H1 (cell line): ENCODE measurements around the gene RPS29.

ENCODE experiments used
- EP300 ChIP-seq, 2 experiments: IDR thresholded peaks; 1 replicate in 1 of 2; 2 replicates in 1 of 2; pipeline ENCODE4 v1.6.1; 2011 to 2012; ENCODE audit warnings: low read depth in 2 of 2, low read length in 2 of 2, mild to moderate bottlenecking in 2 of 2, borderline replicate concordance in 1 of 2, inconsistent platforms in 1 of 2, moderate library complexity in 1 of 2
- HDAC6 ChIP-seq: IDR thresholded peaks from one replicate; pipeline ENCODE4 v1.7.1; 2012; ENCODE audit warnings: low read depth, mild to moderate bottlenecking, inconsistent platforms, low read length, moderate library complexity
- JUN ChIP-seq: IDR thresholded peaks from 2 replicates; pipeline ENCODE4 v1.6.1; 2011; ENCODE audit warnings: low read depth, mild to moderate bottlenecking, improper control_type of control experiment, low read length
- JUND ChIP-seq: IDR thresholded peaks from 2 replicates; pipeline ENCODE4 v1.6.1; 2011; ENCODE audit warnings: mild to moderate bottlenecking, improper control_type of control experiment, low read length
- KDM5A ChIP-seq: fragments of 200-600 bp; IDR thresholded peaks from 2 replicates; pipeline ENCODE4 v1.7.1; 2012; ENCODE audit warnings: mild to moderate bottlenecking, low read length, inconsistent platforms, mixed read lengths
- POLR2A ChIP-seq, 2 experiments: IDR thresholded peaks; 1 replicate in 1 of 2; 2 replicates in 1 of 2; pipeline ENCODE4 v1.6.1; 2011; ENCODE audit warnings: low read depth in 2 of 2, low read length in 2 of 2, mild to moderate bottlenecking in 2 of 2; ENCODE audit errors: control extremely low read depth in 1 of 2
- POLR2AphosphoS5 ChIP-seq: IDR thresholded peaks from 2 replicates; pipeline ENCODE4 v1.6.1; 2011; ENCODE audit warnings: low read depth, low read length
- RNF2 ChIP-seq: fragments of 200-900, 300-1000 bp; sonication (generic); IDR thresholded peaks from 2 replicates; pipeline ENCODE4 v1.7.1; 2016; ENCODE audit warnings: borderline replicate concordance, low read depth, mild to moderate bottlenecking, antibody characterized with exemption, low read length; ENCODE audit not compliant: poor library complexity, severe bottlenecking; ENCODE audit errors: missing control alignments
- SUZ12 ChIP-seq: fragments of 200-600 bp; sonication (generic); IDR thresholded peaks from 2 replicates; pipeline ENCODE4 v1.6.1; 2012; ENCODE audit warnings: mild to moderate bottlenecking, inconsistent platforms, low read length, moderate library complexity, mixed read lengths
- TBP ChIP-seq: IDR thresholded peaks from 2 replicates; pipeline ENCODE4 v1.6.1; 2011; ENCODE audit warnings: low read depth, low read length, improper control_type of control experiment
- YY1 ChIP-seq: IDR thresholded peaks from 2 replicates; pipeline ENCODE4 v1.6.1; 2011; ENCODE audit warnings: low read depth, mild to moderate bottlenecking, low read length
- TF ChIP-seq, protein P1 (sequence below), 3 experiments: IDR thresholded peaks; 1 replicate in 2 of 3; 2 replicates in 1 of 3; pipeline versions ENCODE4 v1.5.1 to v1.6.1; 2011; ENCODE audit warnings: low read length in 3 of 3, mild to moderate bottlenecking in 3 of 3, inconsistent platforms in 2 of 3, low read depth in 1 of 3, moderate library complexity in 1 of 3; ENCODE audit not compliant: insufficient read depth in 1 of 3; ENCODE audit errors: control extremely low read depth in 1 of 3
- TF ChIP-seq, protein P2 (sequence below): IDR thresholded peaks from 2 replicates; pipeline ENCODE4 v1.6.1; 2011; ENCODE audit warnings: low read length, improper control_type of control experiment
- TF ChIP-seq, protein P3 (sequence below): IDR thresholded peaks from 2 replicates; pipeline ENCODE4 v1.6.1; 2012; ENCODE audit warnings: low read length, inconsistent platforms

DNA sequence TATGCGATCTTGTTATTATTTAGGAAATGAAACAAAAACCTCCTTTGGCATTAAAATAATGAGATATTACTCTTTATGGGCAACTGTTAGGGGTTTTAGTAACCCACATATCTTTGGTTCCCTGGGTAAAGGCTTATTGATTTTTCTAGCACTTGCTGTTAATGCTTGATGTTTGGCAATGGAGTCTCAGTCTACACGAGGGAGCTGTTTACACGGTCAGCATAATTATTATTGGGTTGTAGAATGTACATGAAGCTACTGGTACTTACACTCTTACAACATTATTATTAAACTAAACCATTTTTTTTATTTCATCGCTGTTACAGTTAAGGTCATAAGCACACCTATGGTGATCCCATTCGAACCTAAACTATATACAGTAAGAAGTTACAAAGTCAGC lies 12.1 kb downstream of the RPS29 start:
- TF ChIP-seq POLR2AphosphoS5 (no peak), POLR2A (IDR thresholded peaks at IDR 0.05; ENCODE audit: control extremely low read depth in 1 of 2, low read depth in 2 of 2, low read length in 2 of 2) (no peak), SUZ12 (no peak), EP300 (IDR thresholded peaks at IDR 0.05; ENCODE audit: borderline replicate concordance in 1 of 2, low read depth in 2 of 2, low read length in 2 of 2) (no peak), YY1 (no peak), JUND (no peak), RNF2 (no peak), HDAC6 (no peak), KDM5A (no peak), JUN (no peak), TBP (no peak)
- TF ChIP-seq, protein P1, sequence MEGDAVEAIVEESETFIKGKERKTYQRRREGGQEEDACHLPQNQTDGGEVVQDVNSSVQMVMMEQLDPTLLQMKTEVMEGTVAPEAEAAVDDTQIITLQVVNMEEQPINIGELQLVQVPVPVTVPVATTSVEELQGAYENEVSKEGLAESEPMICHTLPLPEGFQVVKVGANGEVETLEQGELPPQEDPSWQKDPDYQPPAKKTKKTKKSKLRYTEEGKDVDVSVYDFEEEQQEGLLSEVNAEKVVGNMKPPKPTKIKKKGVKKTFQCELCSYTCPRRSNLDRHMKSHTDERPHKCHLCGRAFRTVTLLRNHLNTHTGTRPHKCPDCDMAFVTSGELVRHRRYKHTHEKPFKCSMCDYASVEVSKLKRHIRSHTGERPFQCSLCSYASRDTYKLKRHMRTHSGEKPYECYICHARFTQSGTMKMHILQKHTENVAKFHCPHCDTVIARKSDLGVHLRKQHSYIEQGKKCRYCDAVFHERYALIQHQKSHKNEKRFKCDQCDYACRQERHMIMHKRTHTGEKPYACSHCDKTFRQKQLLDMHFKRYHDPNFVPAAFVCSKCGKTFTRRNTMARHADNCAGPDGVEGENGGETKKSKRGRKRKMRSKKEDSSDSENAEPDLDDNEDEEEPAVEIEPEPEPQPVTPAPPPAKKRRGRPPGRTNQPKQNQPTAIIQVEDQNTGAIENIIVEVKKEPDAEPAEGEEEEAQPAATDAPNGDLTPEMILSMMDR (IDR thresholded peaks at IDR 0.05; ENCODE audit: control extremely low read depth in 1 of 3, insufficient read depth in 1 of 3, low read depth in 1 of 3, low read length in 3 of 3): no peak
- TF ChIP-seq, protein P2, sequence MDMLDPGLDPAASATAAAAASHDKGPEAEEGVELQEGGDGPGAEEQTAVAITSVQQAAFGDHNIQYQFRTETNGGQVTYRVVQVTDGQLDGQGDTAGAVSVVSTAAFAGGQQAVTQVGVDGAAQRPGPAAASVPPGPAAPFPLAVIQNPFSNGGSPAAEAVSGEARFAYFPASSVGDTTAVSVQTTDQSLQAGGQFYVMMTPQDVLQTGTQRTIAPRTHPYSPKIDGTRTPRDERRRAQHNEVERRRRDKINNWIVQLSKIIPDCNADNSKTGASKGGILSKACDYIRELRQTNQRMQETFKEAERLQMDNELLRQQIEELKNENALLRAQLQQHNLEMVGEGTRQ: no peak
- TF ChIP-seq, protein P3, sequence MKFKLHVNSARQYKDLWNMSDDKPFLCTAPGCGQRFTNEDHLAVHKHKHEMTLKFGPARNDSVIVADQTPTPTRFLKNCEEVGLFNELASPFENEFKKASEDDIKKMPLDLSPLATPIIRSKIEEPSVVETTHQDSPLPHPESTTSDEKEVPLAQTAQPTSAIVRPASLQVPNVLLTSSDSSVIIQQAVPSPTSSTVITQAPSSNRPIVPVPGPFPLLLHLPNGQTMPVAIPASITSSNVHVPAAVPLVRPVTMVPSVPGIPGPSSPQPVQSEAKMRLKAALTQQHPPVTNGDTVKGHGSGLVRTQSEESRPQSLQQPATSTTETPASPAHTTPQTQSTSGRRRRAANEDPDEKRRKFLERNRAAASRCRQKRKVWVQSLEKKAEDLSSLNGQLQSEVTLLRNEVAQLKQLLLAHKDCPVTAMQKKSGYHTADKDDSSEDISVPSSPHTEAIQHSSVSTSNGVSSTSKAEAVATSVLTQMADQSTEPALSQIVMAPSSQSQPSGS: no peak
